Fibroblast of villous mesenchyme (primary cell): ENCODE results near the gene TSC22D1. TPM values are rescaled to one million over a fixed set of nuclear protein-coding genes. Genes with fewer than 3 reads are reported as not detected.

Source experiments
- DNase-seq: peaks from one replicate; pipeline ENCODE4 v3.0.0-alpha.2; 2010; ENCODE audit warnings: low read depth
- H3K4me3 ChIP-seq: 2 replicates; pipeline ENCODE4 v1.5.1; 2011; ENCODE audit warnings: low read depth, mild to moderate bottlenecking, low read length
- total RNA-seq: library from RNA; depleted of rRNA; stranded (reverse); fragments of >200 nt; gene quantifications from 2 replicates; pipeline ENCODE4 v1.2.3, GENCODE V29; 2012
- TF ChIP-seq, protein P1 (sequence below): IDR thresholded peaks from 2 replicates; pipeline ENCODE4 v1.5.1; 2012; ENCODE audit warnings: low read depth, mild to moderate bottlenecking, low read length; ENCODE audit not compliant: insufficient read depth

Gene TSC22D1
- 54.4 and 54.8 TPM in 2 replicates for total RNA-seq

GRCh38 chr13:44575741-44576350 lies at the start of gene TSC22D1:
Gene TSC22D1 (minus strand): TSS chr13:44576330. CDS start chr13:44576074, 256 bp downstream.
- DNase-seq: peak; percentile 60
- TF ChIP-seq, protein P1, sequence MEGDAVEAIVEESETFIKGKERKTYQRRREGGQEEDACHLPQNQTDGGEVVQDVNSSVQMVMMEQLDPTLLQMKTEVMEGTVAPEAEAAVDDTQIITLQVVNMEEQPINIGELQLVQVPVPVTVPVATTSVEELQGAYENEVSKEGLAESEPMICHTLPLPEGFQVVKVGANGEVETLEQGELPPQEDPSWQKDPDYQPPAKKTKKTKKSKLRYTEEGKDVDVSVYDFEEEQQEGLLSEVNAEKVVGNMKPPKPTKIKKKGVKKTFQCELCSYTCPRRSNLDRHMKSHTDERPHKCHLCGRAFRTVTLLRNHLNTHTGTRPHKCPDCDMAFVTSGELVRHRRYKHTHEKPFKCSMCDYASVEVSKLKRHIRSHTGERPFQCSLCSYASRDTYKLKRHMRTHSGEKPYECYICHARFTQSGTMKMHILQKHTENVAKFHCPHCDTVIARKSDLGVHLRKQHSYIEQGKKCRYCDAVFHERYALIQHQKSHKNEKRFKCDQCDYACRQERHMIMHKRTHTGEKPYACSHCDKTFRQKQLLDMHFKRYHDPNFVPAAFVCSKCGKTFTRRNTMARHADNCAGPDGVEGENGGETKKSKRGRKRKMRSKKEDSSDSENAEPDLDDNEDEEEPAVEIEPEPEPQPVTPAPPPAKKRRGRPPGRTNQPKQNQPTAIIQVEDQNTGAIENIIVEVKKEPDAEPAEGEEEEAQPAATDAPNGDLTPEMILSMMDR: no peak

GRCh38 chr13:44622708-44623107 lies 46.6 kb upstream of the TSC22D1 start:
- TF ChIP-seq, protein P1: no peak
- H3K4me3 ChIP-seq: no peak overlapping the region
- no peak for DNase-seq

More at GRCh38 chr13:44575741-44576350, at the start of gene TSC22D1:
- H3K4me3 ChIP-seq: peak within 1 kb of the TSS; percentile 86

GRCh38 chr13:44622261-44622660 lies 46.1 kb upstream of the TSC22D1 start:
- DNase-seq: no peak
- H3K4me3 ChIP-seq: no peak overlapping the region
- TF ChIP-seq, protein P1: no peak

- H3K4me3 ChIP-seq: no peak overlapping the region
- no peak for DNase-seq
- TF ChIP-seq, protein P1: no peak
Observed at GRCh38 chr13:44620057-44620456, 43.9 kb upstream of the TSC22D1 start.

DNA sequence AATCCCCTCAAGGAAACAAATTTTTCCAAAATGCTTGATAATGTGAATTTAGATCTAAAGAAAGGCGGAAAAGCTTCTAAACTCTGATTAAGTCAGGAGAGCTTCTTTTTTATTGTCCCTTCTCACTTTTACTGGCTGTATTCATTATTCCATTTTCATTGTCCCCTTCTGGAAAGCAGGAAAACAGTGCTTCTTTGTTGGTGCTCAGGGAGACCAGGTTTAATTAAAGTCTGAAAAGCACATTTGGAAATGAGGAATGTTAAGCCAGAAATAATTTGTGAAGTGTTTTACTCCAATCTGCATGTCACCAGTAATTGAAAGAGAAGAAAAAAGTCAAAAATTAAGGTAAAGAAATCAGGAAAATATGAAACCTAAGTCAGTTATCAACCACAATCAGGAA lies 43.5 kb upstream of the TSC22D1 start:
- TF ChIP-seq, protein P1: no peak
- no peak overlapping the region for H3K4me3 ChIP-seq
- no peak for DNase-seq

GRCh38 chr13:44618326-44618725 lies 42.2 kb upstream of the TSC22D1 start:
- no peak for DNase-seq
- H3K4me3 ChIP-seq: no peak overlapping the region
- TF ChIP-seq, protein P1: no peak

- DNase-seq: no peak
- TF ChIP-seq, protein P1: no peak
Observed at GRCh38 chr13:44617648-44618047, 41.5 kb upstream of the TSC22D1 start.

More at GRCh38 chr13:44617648-44618047, 41.5 kb upstream of the TSC22D1 start:
- no peak overlapping the region for H3K4me3 ChIP-seq
